OCI-LY3 (cell line): Measurements from ENCODE around the gene SLC12A7.

Source experiments
- H2AFZ ChIP-seq: fragments of 200-600, 300-600 bp; shearing (Covaris generic); 2 replicates; pipeline ENCODE4 v1.6.0; 2014; ENCODE audit warnings: antibody characterized with exemption, low read depth, low read length
- H3K27ac ChIP-seq: fragments of 200-600, 300-600 bp; sonication (generic); 2 replicates; pipeline ENCODE4 v1.5.1; 2014; ENCODE audit warnings: mild to moderate bottlenecking, low read length, moderate library complexity, mixed read lengths
- H3K27me3 ChIP-seq: fragments of 200-600, 300-600 bp; sonication (generic); 2 replicates; pipeline ENCODE4 v1.6.1; 2014; ENCODE audit warnings: low read depth, low read length, mixed read lengths
- H3K36me3 ChIP-seq: fragments of 200-600, 300-600 bp; sonication (generic); replicated peaks from 2 replicates; pipeline ENCODE3; 2014; ENCODE audit warnings: low read depth, low read length, mixed read lengths
- H3K4me1 ChIP-seq: fragments of 300-600, 200-600 bp; sonication (generic); 2 replicates; pipeline ENCODE4 v1.6.1; 2014; ENCODE audit warnings: low read length, mixed read lengths
- H3K4me2 ChIP-seq: fragments of 200-600, 300-600 bp; sonication (generic); 2 replicates; pipeline ENCODE4 v1.6.1; 2014; ENCODE audit warnings: low read length, mixed read lengths
- H3K4me3 ChIP-seq: fragments of 300-600, 200-600 bp; sonication (generic); 2 replicates; pipeline ENCODE4 v1.5.1; 2014; ENCODE audit warnings: antibody characterized with exemption, mild to moderate bottlenecking, low read length, moderate library complexity
- H3K79me2 ChIP-seq: fragments of 300-600, 200-600 bp; shearing (Covaris generic); 2 replicates; pipeline ENCODE4 v1.6.1; 2014; ENCODE audit warnings: mild to moderate bottlenecking, low read length, mixed read lengths
- H3K9ac ChIP-seq: fragments of 300-600, 200-600 bp; shearing (Covaris generic); 2 replicates; pipeline ENCODE4 v1.6.0; 2014; ENCODE audit warnings: mild to moderate bottlenecking, low read length, moderate library complexity
- H3K9me3 ChIP-seq: fragments of 200-600, 300-600 bp; shearing (Covaris generic); 2 replicates; pipeline ENCODE4 v1.6.1; 2014; ENCODE audit warnings: low read length, mixed read lengths; ENCODE audit not compliant: insufficient read depth
- H4K20me1 ChIP-seq: fragments of 200-600, 300-600 bp; sonication (generic); 2 replicates; pipeline ENCODE4 v1.6.1; 2016; ENCODE audit warnings: low read length, mixed read lengths; ENCODE audit not compliant: insufficient read depth
- EZH2phosphoT487 ChIP-seq: fragments of 200-600 bp; shearing (Covaris generic); IDR thresholded peaks from 2 replicates; pipeline ENCODE4 v1.6.1; 2018; ENCODE audit warnings: antibody characterized with exemption, mixed run types, low read depth
- TF ChIP-seq, protein P1 (sequence below): fragments of 200-600, 300-600 bp; sonication (generic); IDR thresholded peaks from 2 replicates; pipeline ENCODE4 v1.5.1; 2014; ENCODE audit warnings: antibody characterized with exemption, low read length, low read depth

SLC12A7 gene

DNA sequence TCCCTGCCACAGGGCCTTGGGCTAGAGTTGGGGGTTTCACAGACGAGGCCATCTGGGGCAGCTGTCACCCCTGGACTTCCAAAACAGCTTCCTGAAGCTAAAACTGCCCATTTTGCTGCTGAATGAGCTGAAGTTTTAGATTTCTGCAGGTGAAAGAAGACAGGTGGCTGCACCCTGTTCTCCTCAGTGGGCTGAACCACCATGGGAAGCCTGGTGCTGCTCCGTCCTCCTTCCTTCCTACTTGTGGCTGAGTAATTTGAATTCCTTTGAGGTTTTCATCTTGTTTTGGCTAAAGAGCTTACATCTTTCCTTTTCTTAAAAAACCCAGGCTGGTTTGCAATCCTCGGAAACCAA, 97.9 kb downstream of the SLC12A7 start:
- Histone ChIP-seq H3K4me2 (no peak overlapping the region), H3K27ac (no peak overlapping the region), H2AFZ (no peak overlapping the region), H3K27me3 (no peaks in the 10 kb centered on the region), H4K20me1 (no peaks in the 10 kb centered on the region), H3K4me1 (no peaks in the 10 kb centered on the region), H3K79me2 (no peaks in the 10 kb centered on the region), H3K4me3 (no peak overlapping the region), H3K9ac (no peak overlapping the region), H3K9me3 (no peaks in the 10 kb centered on the region), H3K36me3 (no peaks in the 10 kb centered on the region)
- TF ChIP-seq EZH2phosphoT487: no peak
- TF ChIP-seq, protein P1, sequence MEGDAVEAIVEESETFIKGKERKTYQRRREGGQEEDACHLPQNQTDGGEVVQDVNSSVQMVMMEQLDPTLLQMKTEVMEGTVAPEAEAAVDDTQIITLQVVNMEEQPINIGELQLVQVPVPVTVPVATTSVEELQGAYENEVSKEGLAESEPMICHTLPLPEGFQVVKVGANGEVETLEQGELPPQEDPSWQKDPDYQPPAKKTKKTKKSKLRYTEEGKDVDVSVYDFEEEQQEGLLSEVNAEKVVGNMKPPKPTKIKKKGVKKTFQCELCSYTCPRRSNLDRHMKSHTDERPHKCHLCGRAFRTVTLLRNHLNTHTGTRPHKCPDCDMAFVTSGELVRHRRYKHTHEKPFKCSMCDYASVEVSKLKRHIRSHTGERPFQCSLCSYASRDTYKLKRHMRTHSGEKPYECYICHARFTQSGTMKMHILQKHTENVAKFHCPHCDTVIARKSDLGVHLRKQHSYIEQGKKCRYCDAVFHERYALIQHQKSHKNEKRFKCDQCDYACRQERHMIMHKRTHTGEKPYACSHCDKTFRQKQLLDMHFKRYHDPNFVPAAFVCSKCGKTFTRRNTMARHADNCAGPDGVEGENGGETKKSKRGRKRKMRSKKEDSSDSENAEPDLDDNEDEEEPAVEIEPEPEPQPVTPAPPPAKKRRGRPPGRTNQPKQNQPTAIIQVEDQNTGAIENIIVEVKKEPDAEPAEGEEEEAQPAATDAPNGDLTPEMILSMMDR: no peak

GRCh38 chr5:1013238-1013947, 98.5 kb downstream of the SLC12A7 start:
- Histone ChIP-seq H2AFZ (no peak overlapping the region), H4K20me1 (no peaks in the 10 kb centered on the region), H3K9ac (no peak overlapping the region), H3K4me1 (no peaks in the 10 kb centered on the region), H3K4me3 (no peak overlapping the region), H3K27ac (no peak overlapping the region), H3K9me3 (no peaks in the 10 kb centered on the region), H3K36me3 (no peaks in the 10 kb centered on the region), H3K79me2 (no peaks in the 10 kb centered on the region), H3K4me2 (no peak overlapping the region), H3K27me3 (no peaks in the 10 kb centered on the region)
- TF ChIP-seq, protein P1: no peak
- no peak for TF ChIP-seq EZH2phosphoT487

DNA sequence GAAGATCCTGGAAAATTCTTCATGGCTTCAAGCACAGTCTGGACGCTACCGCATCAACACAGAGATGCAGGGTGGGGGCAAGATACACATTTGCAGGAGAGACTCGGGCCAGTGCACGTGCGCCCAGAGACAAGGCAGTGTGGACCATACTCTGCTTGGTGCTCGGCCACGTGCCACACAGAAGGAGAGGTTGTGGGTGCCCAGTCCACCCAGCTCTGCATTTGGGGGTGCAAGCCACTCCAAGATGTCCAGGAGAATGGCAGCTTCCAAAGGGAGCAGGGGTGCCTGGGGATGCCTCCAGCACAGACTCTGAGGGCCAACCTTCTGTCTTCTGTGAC, 99.0 kb downstream of the SLC12A7 start:
- Histone ChIP-seq H4K20me1 (no peaks in the 10 kb centered on the region), H3K4me1 (no peaks in the 10 kb centered on the region), H3K9me3 (no peaks in the 10 kb centered on the region), H3K27me3 (no peaks in the 10 kb centered on the region), H3K4me3 (no peak overlapping the region), H3K36me3 (no peaks in the 10 kb centered on the region), H2AFZ (no peak overlapping the region), H3K4me2 (no peak overlapping the region), H3K9ac (no peak overlapping the region), H3K27ac (no peak overlapping the region), H3K79me2 (no peaks in the 10 kb centered on the region)
- TF ChIP-seq, protein P1: no peak
- TF ChIP-seq EZH2phosphoT487: no peak

- no peak for TF ChIP-seq EZH2phosphoT487
- TF ChIP-seq, protein P1: no peak
- no peak overlapping the region for H3K9ac ChIP-seq
- no peaks in the 10 kb centered on the region for H3K9me3 ChIP-seq
- no peaks in the 10 kb centered on the region for H4K20me1 ChIP-seq
- no peak overlapping the region for H2AFZ ChIP-seq
- H3K4me1 ChIP-seq: no peaks in the 10 kb centered on the region
- H3K27ac ChIP-seq: no peak overlapping the region
- no peak overlapping the region for H3K4me2 ChIP-seq
- H3K27me3 ChIP-seq: no peaks in the 10 kb centered on the region
- H3K36me3 ChIP-seq: no peaks in the 10 kb centered on the region
- no peak overlapping the region for H3K4me3 ChIP-seq
- no peaks in the 10 kb centered on the region for H3K79me2 ChIP-seq
Measured at GRCh38 chr5:1012313-1012841, 99.5 kb downstream of the SLC12A7 start.
